GM18499 (cell line): Measurements from ENCODE around the gene CPA2.
"Not testable (repeated sequence)": the region's sequence is repeated elsewhere in the genome, so short reads cannot be mapped to it uniquely, and the experiment has no call there.

Experiments
- ATAC-seq: cut with Tn5 transposase; IDR thresholded peaks from one replicate; pipeline ENCODE4 v1.9.1; 2021; ENCODE audit warnings: moderate number of reproducible peaks; ENCODE audit not compliant: insufficient read depth, unreplicated experiment

CPA2 gene

GRCh38 chr7:130303127-130303526 lies 36.5 kb downstream of the CPA2 start:
- no peak for ATAC-seq

GRCh38 chr7:130303551-130303950 lies 36.9 kb downstream of the CPA2 start:
- no peak for ATAC-seq

GRCh38 chr7:130303982-130304381 lies 37.3 kb downstream of the CPA2 start:
- no peak for ATAC-seq

GRCh38 chr7:130304878-130305277 lies 38.2 kb downstream of the CPA2 start:
- ATAC-seq: no peak

GRCh38 chr7:130305433-130306042 lies 38.9 kb downstream of the CPA2 start:
- ATAC-seq: no peak

GRCh38 chr7:130309986-130310385 lies 43.3 kb downstream of the CPA2 start:
- no peak for ATAC-seq

- no peak for ATAC-seq
These were observed 47.6 kb downstream of the CPA2 start for GRCh38 chr7:130314305-130314704.

GRCh38 chr7:130319541-130319940 lies 52.9 kb downstream of the CPA2 start:
- ATAC-seq: no peak

- not testable (repeated sequence) for ATAC-seq
These were observed 55.0 kb downstream of the CPA2 start for GRCh38 chr7:130321542-130322229.

- ATAC-seq: no peak
These were observed 56.0 kb downstream of the CPA2 start for GRCh38 chr7:130322615-130323014.

- ATAC-seq: no peak
These were observed 57.8 kb downstream of the CPA2 start for GRCh38 chr7:130324306-130324943.

- ATAC-seq: no peak
These were observed 63.0 kb downstream of the CPA2 start for GRCh38 chr7:130329681-130330080.

- ATAC-seq: no peak
These were observed 65.8 kb downstream of the CPA2 start for GRCh38 chr7:130332259-130333053.

GRCh38 chr7:130333832-130334231 lies 67.2 kb downstream of the CPA2 start:
- no peak for ATAC-seq

GRCh38 chr7:130334274-130334673 lies 67.6 kb downstream of the CPA2 start:
- no peak for ATAC-seq

- no peak for ATAC-seq
These were observed 70.8 kb downstream of the CPA2 start for GRCh38 chr7:130337410-130337971.

GRCh38 chr7:130338233-130338632 lies 71.6 kb downstream of the CPA2 start:
- ATAC-seq: no peak
